IMR-90 (cell line): ENCODE measurements around the gene FCHSD2. TPM values are rescaled to one million over a fixed set of nuclear protein-coding genes. Genes with fewer than 3 reads are reported as not detected.

Experiments used
- ATAC-seq: fragments of 200-7000 bp; cut with Tn5 transposase; 2 replicates; pipeline ENCODE4 v1.9.1; 2020; ENCODE audit warnings: low read depth, mild to moderate bottlenecking, moderate library complexity
- BruUV-seq: library from RNA; stranded (reverse); fragments of 400-500 nt; replicated peaks from 2 replicates; lab custom pipeline; 2021; lab: Mats Ljungman, UMichigan
- CTCF ChIA-PET: fragments of 300-600 bp; formaldehyde crosslinking; extraction: SDS; loops from one replicate; lab custom pipeline; 2021; ENCODE audit warnings: antibody characterized with exemption; lab: Yijun Ruan, JAX
- POLR2A ChIA-PET: fragments of 300-600 bp; sonication (Branson Sonifier 250); formaldehyde crosslinking; loops from one replicate; lab custom pipeline; 2022; ENCODE audit warnings: antibody characterized with exemption; ENCODE audit not compliant: unreplicated experiment; lab: Charles Lee
- DNase-seq: peaks from one replicate; pipeline ENCODE4 v3.0.0; 2013
- H2AFZ ChIP-seq: replicated peaks from 2 replicates; pipeline ENCODE3; 2013; ENCODE audit warnings: low read length, mild to moderate bottlenecking; ENCODE audit not compliant: poor library complexity
- H2AK5ac ChIP-seq: 2 replicates; pipeline ENCODE4 v1.6.1; 2013; ENCODE audit warnings: low read depth, low read length, inconsistent platforms
- H2AK9ac ChIP-seq: replicated peaks from 2 replicates; pipeline ENCODE3; 2013; ENCODE audit warnings: mild to moderate bottlenecking, low read depth, low read length, moderate library complexity; ENCODE audit not compliant: poor library complexity
- H2BK120ac ChIP-seq: 2 replicates; pipeline ENCODE4 v1.6.1; 2013; ENCODE audit warnings: low read depth, low read length, inconsistent platforms
- H2BK15ac ChIP-seq: 3 replicates; pipeline ENCODE4 v1.6.1; 2013; ENCODE audit warnings: low read depth, low read length, inconsistent platforms
- H2BK20ac ChIP-seq: 2 replicates; pipeline ENCODE4 v1.6.1; 2013; ENCODE audit warnings: low read depth, mild to moderate bottlenecking, inconsistent platforms, low read length, moderate library complexity
- H2BK5ac ChIP-seq: 2 replicates; pipeline ENCODE4 v1.6.1; 2013; ENCODE audit warnings: mild to moderate bottlenecking, low read depth, low read length, inconsistent platforms; ENCODE audit not compliant: poor library complexity, severe bottlenecking
- H3K14ac ChIP-seq: replicated peaks from 2 replicates; pipeline ENCODE4 v1.6.1; 2013; ENCODE audit warnings: low read depth, low read length, inconsistent platforms
- H3K18ac ChIP-seq: 2 replicates; pipeline ENCODE4 v1.6.1; 2013; ENCODE audit warnings: low read depth, low read length, control low read depth
- H3K23ac ChIP-seq: 2 replicates; pipeline ENCODE4 v1.6.1; 2013; ENCODE audit warnings: low read depth, low read length, inconsistent platforms
- H3K27ac ChIP-seq: 2 replicates; pipeline ENCODE4 v1.5.1; 2013; ENCODE audit warnings: mild to moderate bottlenecking, control low read depth, low read length; ENCODE audit not compliant: insufficient read depth
- H3K27me3 ChIP-seq: 2 replicates; pipeline ENCODE4 v1.6.1; 2013; ENCODE audit warnings: low read length; ENCODE audit not compliant: control insufficient read depth, insufficient read depth
- H3K36me3 ChIP-seq: 2 replicates; pipeline ENCODE4 v1.6.1; 2013; ENCODE audit warnings: low read length, mixed read lengths; ENCODE audit not compliant: control insufficient read depth, insufficient read depth
- H3K4ac ChIP-seq: 2 replicates; pipeline ENCODE4 v1.6.1; 2013; ENCODE audit warnings: low read depth, low read length, inconsistent platforms
- H3K4me1 ChIP-seq: 2 replicates; pipeline ENCODE4 v1.6.1; 2013; ENCODE audit warnings: low read length, mixed read lengths; ENCODE audit not compliant: control insufficient read depth, insufficient read depth
- H3K4me2 ChIP-seq: 2 replicates; pipeline ENCODE4 v1.6.1; 2013; ENCODE audit warnings: low read depth, mild to moderate bottlenecking, control low read depth, low read length, moderate library complexity
- H3K4me3 ChIP-seq: 2 replicates; pipeline ENCODE4 v1.5.1; 2013; ENCODE audit warnings: low read depth, mild to moderate bottlenecking, control low read depth, low read length, moderate library complexity; ENCODE audit not compliant: insufficient read depth
- H3K56ac ChIP-seq: 2 replicates; pipeline ENCODE4 v1.6.1; 2013; ENCODE audit warnings: low read length, inconsistent platforms; ENCODE audit not compliant: insufficient read depth; ENCODE audit errors: extremely low read depth
- H3K79me1 ChIP-seq, 2 experiments: 2 replicates each; pipeline ENCODE4 v1.6.1; 2013; ENCODE audit warnings: low read length in 2 of 2, inconsistent platforms in 1 of 2, low read depth in 1 of 2
- H3K9ac ChIP-seq: 2 replicates; pipeline ENCODE4 v1.6.1; 2013; ENCODE audit warnings: low read depth, low read length, control low read depth
- H3K9me1 ChIP-seq: 2 replicates; pipeline ENCODE4 v1.6.1; 2013; ENCODE audit warnings: low read length, inconsistent platforms; ENCODE audit not compliant: insufficient read depth
- H3K9me3 ChIP-seq: 2 replicates; pipeline ENCODE4 v1.6.1; 2013; ENCODE audit warnings: low read length; ENCODE audit not compliant: control insufficient read depth, insufficient read depth
- H4K20me1 ChIP-seq: 2 replicates; pipeline ENCODE4 v1.6.1; 2013; ENCODE audit warnings: low read length, inconsistent platforms; ENCODE audit not compliant: insufficient read depth
- H4K5ac ChIP-seq: 2 replicates; pipeline ENCODE4 v1.6.1; 2013; ENCODE audit warnings: mild to moderate bottlenecking, low read depth, low read length, control low read depth
- H4K8ac ChIP-seq, 2 experiments: 2 replicates each; pipeline ENCODE4 v1.6.1; 2013; ENCODE audit warnings: low read depth in 2 of 2, low read length in 2 of 2, control low read depth in 1 of 2, inconsistent platforms in 1 of 2
- H4K91ac ChIP-seq: 2 replicates; pipeline ENCODE4 v1.6.1; 2013; ENCODE audit warnings: low read depth, low read length, inconsistent platforms; ENCODE audit not compliant: insufficient read depth
- BHLHE40 ChIP-seq: fragments of 150-350 bp; IDR thresholded peaks from 2 replicates; pipeline ENCODE4 v1.6.1; 2016; ENCODE audit warnings: mild to moderate bottlenecking, low read depth, low read length
- CHD1 ChIP-seq: IDR thresholded peaks from 2 replicates; pipeline ENCODE4 v1.6.1; 2012; ENCODE audit warnings: low read depth, low read length, improper control_type of control experiment
- ELK1 ChIP-seq: fragments of 150-350 bp; IDR thresholded peaks from 2 replicates; pipeline ENCODE4 v1.6.1; 2016; ENCODE audit warnings: low read depth, mild to moderate bottlenecking, low read length, moderate library complexity, borderline replicate concordance
- FOS ChIP-seq: fragments of 150-350 bp; IDR thresholded peaks from 2 replicates; pipeline ENCODE4 v1.6.1; 2016; ENCODE audit warnings: low read depth, low read length
- MAFK ChIP-seq: IDR thresholded peaks from 2 replicates; pipeline ENCODE4 v1.6.1; 2012; ENCODE audit warnings: low read depth, low read length, improper control_type of control experiment
- MAZ ChIP-seq: IDR thresholded peaks from 2 replicates; pipeline ENCODE4 v1.6.1; 2012; ENCODE audit warnings: low read depth, mild to moderate bottlenecking, low read length, improper control_type of control experiment, moderate library complexity, borderline replicate concordance
- NFE2L2 ChIP-seq: fragments of 150-350 bp; IDR thresholded peaks from 2 replicates; pipeline ENCODE4 v1.6.1; 2016; ENCODE audit warnings: low read depth, mild to moderate bottlenecking, low read length
- POLR2A ChIP-seq: IDR thresholded peaks from 2 replicates; pipeline ENCODE4 v1.6.1; 2012; ENCODE audit warnings: mild to moderate bottlenecking, low read depth, low read length
- RCOR1 ChIP-seq: IDR thresholded peaks from 2 replicates; pipeline ENCODE4 v1.6.1; 2012; ENCODE audit warnings: mild to moderate bottlenecking, low read length, improper control_type of control experiment; ENCODE audit not compliant: insufficient replicate concordance
- SMC3 ChIP-seq: fragments of 150-350 bp; IDR thresholded peaks from 2 replicates; pipeline ENCODE4 v1.6.1; 2016; ENCODE audit warnings: low read depth, mild to moderate bottlenecking, antibody characterized with exemption, low read length, moderate library complexity
- WGBS, 2 experiments: methylation state at CpG; one replicate each; pipeline versions ENCODE4 v1.1.5 to v1.1.7; 2013; ENCODE audit warnings: missing lambda C conversion rate in 2 of 2; ENCODE audit not compliant: insufficient read length in 1 of 2; ENCODE audit errors: extremely low coverage in 2 of 2; 5-methylcytosine and 5-hydroxymethylcytosine counted together
- dilution Hi-C: fragments of 300-500 bp; cut with HindIII; formaldehyde crosslinking; loops from one replicate; pipeline ENCODE4 v1.14.3; 2018; ENCODE audit warnings: low sequenced_read_pairs; ENCODE audit not compliant: unreplicated experiment
- in situ Hi-C: fragments of 300-500 bp; cut with MboI; formaldehyde crosslinking; loops from 3 replicates; pipeline ENCODE4 v1.14.3; 2019; ENCODE audit warnings: low sequenced_read_pairs, inconsistent platforms, mixed read lengths
- intact Hi-C: fragments of 100-400 bp; cut with micrococcal nuclease; formaldehyde crosslinking; loops from 2 replicates; pipeline ENCODE4 v1.10.0; 2022
- polyA plus RNA-seq, 3 experiments: library from polyadenylated mRNA; depleted of rRNA; stranded (reverse); fragments of >200 nt; gene quantifications; 2 replicates each; pipeline ENCODE4 v1.2.3, GENCODE V29; 2012; ENCODE audit warnings: low replicate concordance in 1 of 3
- total RNA-seq: library from RNA; depleted of rRNA; stranded (reverse); fragments of >200 nt; gene quantifications from 2 replicates; pipeline ENCODE4 v1.2.3, GENCODE V29; 2012
- TF ChIP-seq, protein P1 (sequence below): fragments of 150-350 bp; IDR thresholded peaks from 2 replicates; pipeline ENCODE4 v1.6.1; 2017; ENCODE audit warnings: mild to moderate bottlenecking, antibody characterized with exemption, low read length, low read depth

The FCHSD2 gene
- total and polyA plus RNA-seq, 2 of the 4 experiments (the other 2 are of a cell fraction): 5.9 to 18.7 TPM

DNA sequence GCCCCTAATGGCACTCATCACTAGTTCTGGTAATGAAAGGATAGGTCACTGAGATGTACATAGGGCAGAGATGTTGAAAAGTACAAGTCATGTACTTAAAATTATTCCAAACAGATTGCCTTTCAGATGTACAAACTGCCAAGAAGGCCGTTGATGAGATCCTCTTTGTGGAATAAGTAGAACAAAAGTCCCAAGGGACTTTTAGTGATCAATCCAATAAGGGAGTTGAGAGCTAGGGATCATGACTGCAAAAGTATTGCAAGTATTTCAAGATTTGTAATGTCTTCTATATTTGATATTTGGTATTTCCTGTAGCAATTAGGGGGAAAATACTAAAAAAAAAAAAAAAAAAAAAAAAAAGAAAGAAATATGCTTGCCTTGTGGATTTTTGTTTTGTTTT is 245.7 kb downstream of the FCHSD2 start:
- H3K23ac ChIP-seq: no peak overlapping the region
- no peak overlapping the region for H3K56ac ChIP-seq
- no peak overlapping the region for H3K4me2 ChIP-seq
- ChIA-PET CTCF (no interaction called here), POLR2A (no interaction called here)
- dilution Hi-C loops (no loop called here), intact Hi-C loops (loop anchor here (5.0 kb wide), 1 partner anchor 34 kb away; no protein-coding TSS in a partner anchor), in situ Hi-C loops (no loop called here)
- H3K27me3 ChIP-seq: no peaks in the 10 kb centered on the region
- no peak overlapping the region for H4K91ac ChIP-seq
- peaks cover 4% of the 10 kb centered on the region; the same call in 1 of the 2 replicates for H3K9me1 ChIP-seq
- no peak overlapping the region for H2BK5ac ChIP-seq
- no peak overlapping the region for H2AK5ac ChIP-seq
- BruUV-seq: no TSS peak
- H3K9ac ChIP-seq: no peak overlapping the region
- WGBS, 2 experiments: no CpG with 5 or more reads among the region's 1 CpG
- no peak overlapping the region for H3K4ac ChIP-seq
- H2BK15ac ChIP-seq: no peak overlapping the region
- H3K4me3 ChIP-seq: no peak overlapping the region
- H3K79me1 ChIP-seq: no peaks in the 10 kb centered on the region; a peak in 2 of 4 replicates
- H2BK20ac ChIP-seq: no peak overlapping the region
- no peak overlapping the region for H4K5ac ChIP-seq
- H3K18ac ChIP-seq: no peak overlapping the region
- TF ChIP-seq CHD1: no peak
- no peak for TF ChIP-seq NFE2L2
- TF ChIP-seq, protein P1, sequence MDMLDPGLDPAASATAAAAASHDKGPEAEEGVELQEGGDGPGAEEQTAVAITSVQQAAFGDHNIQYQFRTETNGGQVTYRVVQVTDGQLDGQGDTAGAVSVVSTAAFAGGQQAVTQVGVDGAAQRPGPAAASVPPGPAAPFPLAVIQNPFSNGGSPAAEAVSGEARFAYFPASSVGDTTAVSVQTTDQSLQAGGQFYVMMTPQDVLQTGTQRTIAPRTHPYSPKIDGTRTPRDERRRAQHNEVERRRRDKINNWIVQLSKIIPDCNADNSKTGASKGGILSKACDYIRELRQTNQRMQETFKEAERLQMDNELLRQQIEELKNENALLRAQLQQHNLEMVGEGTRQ: no peak
- TF ChIP-seq FOS: no peak
- TF ChIP-seq POLR2A: no peak
- no peak for TF ChIP-seq SMC3
- no peak for TF ChIP-seq ELK1
- no peak for TF ChIP-seq MAFK
- TF ChIP-seq MAZ: no peak
- no peak for TF ChIP-seq BHLHE40
- no peak for TF ChIP-seq RCOR1
- no peak overlapping the region for H2AK9ac ChIP-seq
- no peak overlapping the region for H3K27ac ChIP-seq
- no peaks in the 10 kb centered on the region for H4K20me1 ChIP-seq
- H3K14ac ChIP-seq: no peak overlapping the region
- H3K4me1 ChIP-seq: no peaks in the 10 kb centered on the region
- H3K9me3 ChIP-seq: no peaks in the 10 kb centered on the region
- H2BK120ac ChIP-seq: no peak overlapping the region
- no peaks in the 10 kb centered on the region for H3K36me3 ChIP-seq
- no peak overlapping the region for H2AFZ ChIP-seq
- no peak for ATAC-seq
- no peak for DNase-seq
- no peak overlapping the region for H4K8ac ChIP-seq
